Epidermal melanocyte (primary cell): ENCODE measurements around the gene GALR2.
"Not testable (repeated sequence)": the region's sequence is repeated elsewhere in the genome, so short reads cannot be mapped to it uniquely, and the experiment has no call there.

Experiments used
- DNase-seq: peaks from one replicate; pipeline ENCODE4 v3.0.0; 2011; ENCODE audit warnings: low spot score; ENCODE audit not compliant: insufficient read length

Gene GALR2, protein sequence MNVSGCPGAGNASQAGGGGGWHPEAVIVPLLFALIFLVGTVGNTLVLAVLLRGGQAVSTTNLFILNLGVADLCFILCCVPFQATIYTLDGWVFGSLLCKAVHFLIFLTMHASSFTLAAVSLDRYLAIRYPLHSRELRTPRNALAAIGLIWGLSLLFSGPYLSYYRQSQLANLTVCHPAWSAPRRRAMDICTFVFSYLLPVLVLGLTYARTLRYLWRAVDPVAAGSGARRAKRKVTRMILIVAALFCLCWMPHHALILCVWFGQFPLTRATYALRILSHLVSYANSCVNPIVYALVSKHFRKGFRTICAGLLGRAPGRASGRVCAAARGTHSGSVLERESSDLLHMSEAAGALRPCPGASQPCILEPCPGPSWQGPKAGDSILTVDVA

DNA sequence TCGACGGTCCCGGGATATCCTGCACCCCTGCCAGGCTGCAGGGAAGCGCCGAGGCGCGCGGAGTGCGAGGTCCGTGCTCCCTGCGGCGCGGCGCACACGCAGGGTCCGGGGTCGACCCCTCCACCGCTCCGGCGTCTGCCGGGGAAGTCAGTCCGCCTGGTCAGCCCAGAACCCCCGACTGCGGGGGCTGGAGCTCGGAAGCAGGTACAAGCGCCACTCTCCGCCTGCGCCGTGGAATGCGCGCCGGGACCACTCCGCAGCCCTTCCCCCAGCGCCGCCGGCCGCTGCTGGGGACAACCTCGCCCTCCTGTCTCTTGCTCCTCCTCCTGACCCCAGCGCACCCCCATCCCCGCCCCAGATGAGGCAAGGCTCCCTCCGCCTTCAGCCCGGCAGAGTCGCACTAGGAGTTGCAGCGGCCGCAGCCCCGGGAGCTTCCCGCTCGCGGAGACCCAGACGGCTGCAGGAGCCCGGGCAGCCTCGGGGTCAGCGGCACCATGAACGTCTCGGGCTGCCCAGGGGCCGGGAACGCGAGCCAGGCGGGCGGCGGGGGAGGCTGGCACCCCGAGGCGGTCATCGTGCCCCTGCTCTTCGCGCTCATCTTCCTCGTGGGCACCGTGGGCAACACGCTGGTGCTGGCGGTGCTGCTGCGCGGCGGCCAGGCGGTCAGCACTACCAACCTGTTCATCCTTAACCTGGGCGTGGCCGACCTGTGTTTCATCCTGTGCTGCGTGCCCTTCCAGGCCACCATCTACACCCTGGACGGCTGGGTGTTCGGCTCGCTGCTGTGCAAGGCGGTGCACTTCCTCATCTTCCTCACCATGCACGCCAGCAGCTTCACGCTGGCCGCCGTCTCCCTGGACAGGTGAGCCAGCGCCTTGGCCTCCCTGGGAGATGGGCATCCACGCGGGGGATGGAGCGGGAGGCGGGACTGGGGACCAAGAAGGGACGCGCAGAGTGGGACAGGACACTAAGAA, at the start of gene GALR2:
GALR2 (plus strand) TSS at position 392 of the 974 bp plus-strand sequence; CDS start at position 495, 103 bp downstream.
- no peak for DNase-seq

DNA sequence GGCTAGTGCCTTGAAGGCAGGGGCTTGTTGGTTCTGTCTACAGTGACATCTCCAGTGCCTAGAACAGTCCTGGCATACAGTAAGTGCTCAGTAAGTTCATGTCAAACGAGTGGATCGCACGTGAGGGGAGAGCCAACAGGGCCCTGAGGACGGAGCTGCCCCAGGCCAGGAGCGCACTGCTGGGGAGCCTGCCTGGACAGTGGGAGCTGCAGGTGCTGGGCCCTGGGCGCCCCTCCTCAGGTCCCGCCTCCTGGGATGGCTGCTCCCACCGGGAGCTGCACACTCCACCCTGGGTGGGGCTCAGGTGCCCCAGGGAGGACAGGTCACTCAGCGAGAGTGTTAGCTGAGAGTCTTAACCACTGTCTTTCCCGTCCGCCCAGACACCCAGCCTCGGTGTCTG, 49.3 kb upstream of the GALR2 start:
- DNase-seq, result no peak

DNA sequence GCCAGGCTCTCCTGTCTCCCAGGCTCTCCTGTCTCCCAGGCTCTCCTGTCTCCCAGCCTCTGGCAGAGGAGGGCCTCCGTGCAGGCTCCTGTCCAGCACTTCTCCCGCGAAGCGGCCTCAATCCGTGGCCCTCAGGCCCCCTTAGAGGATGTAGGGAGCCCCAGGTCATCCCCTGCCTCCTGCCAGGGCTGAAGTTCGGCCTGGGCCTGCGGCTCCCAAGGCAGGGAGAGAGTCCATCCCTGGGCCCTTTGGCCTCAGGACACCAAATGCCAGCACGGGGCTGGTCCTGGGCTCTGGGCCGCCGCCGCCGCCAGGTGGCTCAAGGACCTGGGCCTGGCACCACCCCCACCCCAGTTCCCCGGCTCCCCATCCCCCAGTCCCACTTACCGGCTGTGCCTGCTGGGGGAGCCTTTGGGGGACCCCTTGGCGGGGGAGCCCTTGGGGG, 47.8 kb upstream of the GALR2 start:
- DNase-seq, result no peak

DNA sequence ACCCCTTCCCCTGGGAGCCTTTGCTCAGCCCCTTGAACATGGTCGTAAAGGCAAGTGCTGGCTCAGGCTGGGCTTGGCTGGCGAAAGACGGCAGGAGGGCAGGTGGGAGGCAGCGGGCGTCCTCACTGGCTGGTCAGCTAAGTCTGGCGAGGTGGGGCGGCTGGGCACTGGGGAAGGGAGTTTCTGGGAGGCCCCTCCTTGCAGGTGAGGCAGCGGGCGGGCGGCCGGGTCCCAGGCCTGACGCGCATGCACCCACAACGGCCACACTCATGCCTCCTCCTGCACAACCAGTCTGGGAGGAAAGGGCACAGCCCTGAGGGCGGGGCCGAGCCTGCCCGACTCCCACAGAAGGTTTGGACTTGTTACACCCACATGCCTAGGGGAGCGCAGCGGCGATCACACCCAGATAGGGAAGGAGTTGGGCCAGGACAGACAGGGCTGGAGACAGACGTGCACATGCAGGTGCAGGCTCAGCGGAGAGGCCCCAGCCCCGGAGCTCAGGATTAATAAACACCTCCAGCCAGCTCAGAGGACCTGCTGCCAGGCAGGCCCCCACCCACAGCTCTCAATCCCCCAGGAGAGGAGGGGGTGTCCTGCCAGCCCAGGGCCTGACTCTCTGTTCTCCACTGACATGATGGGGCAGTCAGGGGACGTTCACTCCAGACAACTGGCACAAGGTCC, 47.3 kb upstream of the GALR2 start, which contains the start of gene EVPL:
EVPL (minus strand) TSS at position 148 of the 681 bp plus-strand sequence; CDS start at position 40, 108 bp downstream.
- no peak for DNase-seq

DNA sequence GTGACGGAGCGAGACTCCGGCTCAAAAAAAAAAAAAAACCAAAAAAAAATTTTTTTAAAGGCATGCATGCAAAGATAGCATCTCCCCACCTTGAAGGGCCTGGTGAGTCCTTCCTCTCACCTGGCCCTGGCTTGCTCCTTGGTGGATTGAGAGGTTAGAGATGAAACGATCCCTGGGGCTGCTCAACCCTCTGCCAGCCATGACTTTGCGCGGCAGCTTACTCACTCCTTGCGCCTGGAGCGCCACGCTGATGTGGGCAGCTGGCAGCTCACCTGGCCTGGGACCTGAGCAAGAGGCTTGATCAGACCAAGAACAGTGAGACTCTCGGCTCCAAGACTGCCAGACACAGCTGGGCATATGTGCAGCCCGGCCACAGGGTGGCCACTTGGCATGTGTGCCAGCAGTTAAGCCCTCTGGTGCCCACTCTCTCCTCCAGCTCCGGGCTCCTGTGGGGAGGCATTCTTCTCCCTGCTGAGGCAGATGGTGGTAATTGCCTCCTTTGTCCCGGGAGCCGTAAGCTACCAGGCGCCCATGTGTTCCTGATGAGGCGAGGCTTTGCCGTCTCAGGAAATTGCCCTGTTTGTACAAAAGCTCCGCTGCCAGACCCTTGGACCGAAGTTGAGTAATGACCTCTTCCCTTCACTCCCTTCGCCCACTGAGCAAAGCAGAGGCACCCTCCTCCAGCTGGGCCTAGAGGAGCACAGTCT, 42.4 kb upstream of the GALR2 start:
- no peak for DNase-seq

DNA sequence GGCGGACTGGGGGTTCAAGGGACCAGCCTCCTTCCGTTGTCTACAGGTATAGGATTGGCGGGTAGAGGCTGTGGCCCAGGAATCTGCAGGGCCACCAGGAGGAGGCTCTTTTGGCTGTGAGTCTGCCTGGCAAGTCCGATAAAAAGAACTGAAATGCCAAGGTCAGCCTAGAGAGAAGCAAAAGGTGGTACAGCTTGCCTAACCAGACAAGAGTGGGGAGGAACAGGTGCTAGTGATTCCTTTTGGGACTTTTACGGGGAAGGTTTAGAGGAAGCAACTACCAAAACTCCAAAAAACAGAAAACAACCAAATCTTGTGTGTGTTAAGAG, 41.8 kb upstream of the GALR2 start:
- no peak for DNase-seq

DNA sequence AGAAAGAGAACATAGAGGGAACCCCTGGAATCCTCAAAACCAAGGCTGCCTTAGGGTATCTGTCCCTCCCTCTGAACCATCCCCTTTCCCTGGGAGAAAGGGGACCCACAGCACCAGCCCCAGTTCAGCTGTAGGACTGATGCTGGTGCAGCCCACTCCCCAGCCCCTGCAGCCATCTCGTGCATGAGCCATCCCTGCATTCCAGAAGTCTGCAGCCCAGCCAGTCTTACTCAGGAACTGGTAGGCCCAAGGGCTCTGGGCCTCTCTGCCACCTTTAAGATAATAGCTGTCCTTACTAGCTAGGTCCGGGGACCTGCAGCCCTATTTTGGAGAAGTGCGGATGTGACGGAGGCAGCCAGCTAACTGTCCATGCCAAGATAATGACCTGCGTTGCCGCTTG, 41.4 kb upstream of the GALR2 start:
- no peak for DNase-seq

DNA sequence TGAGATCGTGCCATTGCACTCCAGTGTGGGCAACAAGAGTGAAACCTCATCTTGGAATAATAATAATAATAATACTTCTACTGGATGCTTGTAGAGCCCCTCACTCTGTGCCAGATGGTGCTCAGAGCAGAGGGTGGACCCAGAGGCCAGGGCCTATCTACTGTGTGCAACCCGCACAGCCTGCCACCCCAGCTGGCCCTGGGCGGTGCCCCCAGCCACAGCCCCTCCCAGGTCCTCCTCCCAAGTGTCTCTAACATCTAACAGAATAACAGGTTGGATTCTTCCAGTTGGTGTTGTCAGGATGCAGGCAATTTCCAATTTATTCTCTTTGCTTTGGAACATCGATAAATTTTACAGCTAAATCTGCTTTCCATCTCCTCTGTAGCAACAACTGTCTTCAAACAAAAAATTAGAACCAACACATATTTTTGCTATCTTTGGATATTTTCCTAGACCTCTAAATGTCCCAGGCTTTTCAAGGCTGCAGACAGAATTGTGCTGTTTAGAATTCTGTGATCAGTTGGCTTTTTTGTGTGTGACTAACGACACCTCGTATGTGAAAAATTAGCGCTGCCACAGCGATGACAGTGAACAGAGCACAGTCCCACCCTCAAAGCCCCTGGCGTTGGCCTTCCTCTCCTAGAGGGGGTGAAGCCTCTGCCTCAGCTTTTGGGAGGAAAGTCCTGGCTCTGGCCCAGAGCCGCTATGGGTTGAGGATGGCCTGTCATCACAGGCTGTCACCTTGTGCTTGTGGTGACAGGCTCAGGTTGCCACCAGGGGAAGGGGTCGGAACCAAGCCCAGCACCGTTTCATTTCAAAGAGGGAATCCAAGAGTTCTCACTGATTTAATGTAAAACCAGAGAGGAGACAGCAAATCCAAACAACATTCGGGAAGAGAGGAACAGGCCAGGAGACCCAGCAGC, 39.9 kb upstream of the GALR2 start:
- DNase-seq, result no peak

DNA sequence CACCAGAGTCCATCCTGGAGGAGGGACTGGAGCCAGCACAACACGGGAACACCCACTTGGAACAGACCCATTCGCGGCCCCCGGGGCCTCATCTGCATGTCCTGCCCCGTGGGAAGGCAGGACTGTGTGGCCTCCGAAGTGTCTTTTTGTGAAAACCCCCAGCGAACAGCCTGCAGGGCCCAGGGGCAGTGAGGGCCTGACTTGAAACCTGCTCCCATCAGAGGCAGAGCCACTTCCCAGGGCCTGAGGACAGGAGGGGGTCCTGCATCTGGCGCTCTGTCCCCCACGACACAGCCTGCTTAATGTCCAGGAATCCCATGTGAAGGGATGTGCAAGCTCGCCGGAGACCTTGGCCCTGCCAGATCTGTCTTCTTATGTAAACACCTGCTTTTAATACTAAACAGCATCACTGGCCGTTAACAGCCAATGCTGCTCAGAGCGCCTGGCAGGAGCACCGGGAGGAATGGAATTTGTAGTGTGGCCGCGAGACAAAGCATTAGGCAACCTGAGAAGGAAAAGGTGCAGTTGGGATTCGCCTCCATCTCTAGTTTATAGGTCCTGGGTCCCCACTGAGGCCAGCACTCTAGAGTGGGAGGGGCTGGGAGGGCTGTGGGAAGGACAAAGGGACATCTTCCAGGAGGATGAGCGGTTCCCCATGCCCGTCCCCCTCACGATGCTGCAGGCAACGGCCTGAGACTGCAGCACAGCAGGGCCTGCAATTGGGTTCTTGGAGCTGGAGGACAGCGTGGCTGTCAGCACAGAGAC, 37.9 kb upstream of the GALR2 start:
- no peak for DNase-seq

DNA sequence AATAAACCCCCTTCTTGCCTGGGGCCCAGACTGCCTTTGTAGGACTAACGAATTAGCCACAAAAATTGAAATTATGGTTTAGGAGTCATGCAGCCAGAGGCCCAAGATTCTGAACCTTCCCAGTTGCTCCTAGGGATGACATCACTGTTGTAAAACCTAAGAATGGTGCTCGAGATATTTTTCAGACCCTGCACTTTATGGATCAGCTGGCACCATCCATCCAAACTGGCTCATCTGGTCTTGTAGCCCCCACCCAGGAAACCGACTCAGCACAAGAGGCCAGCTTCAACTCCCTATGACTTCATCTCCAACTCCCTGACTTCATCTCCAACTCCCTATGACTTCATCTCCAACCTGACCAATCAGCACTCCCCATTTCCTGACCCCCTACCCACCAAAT, 36.5 kb upstream of the GALR2 start:
- no peak for DNase-seq

DNA sequence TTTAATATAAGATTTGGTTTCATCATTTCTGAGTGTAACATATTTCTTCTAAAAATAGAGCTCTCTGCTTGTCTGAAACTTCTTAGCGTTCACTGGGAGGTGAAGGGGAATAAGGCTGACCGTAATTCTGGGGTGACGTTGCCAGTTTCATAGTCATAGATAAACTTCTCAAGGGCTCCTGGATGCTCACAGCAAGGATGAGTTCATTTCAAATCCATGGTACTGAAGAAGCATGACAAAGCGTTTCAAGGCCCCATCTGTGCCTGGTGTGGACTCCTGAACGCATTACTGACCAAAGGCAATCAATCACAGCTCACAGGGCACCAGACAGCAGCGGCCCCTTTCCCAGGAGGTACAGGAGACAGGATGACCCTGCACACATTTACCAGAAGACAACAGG, 35.5 kb upstream of the GALR2 start:
- no peak for DNase-seq

DNA sequence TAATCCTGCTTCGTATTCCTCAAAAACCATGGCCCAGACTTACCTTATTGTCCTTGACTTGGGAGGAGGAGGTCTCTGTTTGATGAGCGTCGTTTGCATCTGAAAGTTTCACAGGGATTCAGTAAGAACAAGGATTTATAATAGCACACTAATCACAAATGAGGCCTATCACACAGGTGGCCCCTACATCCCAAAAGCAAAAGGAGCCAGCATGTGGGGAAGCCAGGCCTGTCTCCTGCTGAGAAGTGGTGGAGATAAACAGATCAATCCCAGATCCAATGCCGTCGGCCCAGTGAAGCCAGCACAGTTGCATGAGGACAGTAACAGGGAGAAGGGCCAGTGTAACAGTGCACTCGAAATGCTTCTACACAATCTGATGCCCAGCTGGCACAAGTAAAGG, 34.2 kb upstream of the GALR2 start:
- DNase-seq, result no peak

DNA sequence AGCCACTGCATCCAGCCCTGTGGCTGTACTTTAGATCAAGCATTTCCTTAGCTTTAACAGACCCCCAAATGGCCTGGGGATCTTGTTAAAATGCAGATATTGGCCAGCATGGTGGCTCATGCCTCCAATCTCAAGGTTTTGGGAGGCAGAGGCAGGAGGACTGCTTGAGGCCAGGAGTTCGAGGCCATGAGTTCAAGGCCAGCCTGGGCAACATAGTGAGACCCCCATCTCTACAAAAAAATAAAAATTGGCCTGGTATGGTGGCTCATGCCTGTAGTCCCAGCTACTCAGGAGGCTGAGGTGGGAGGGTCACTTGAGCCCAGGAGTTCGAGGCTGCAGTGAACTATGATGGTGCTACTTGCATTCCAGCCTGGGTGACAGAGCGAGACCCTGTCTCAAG, 31.7 kb upstream of the GALR2 start:
- DNase-seq, result not testable (repeated sequence)

DNA sequence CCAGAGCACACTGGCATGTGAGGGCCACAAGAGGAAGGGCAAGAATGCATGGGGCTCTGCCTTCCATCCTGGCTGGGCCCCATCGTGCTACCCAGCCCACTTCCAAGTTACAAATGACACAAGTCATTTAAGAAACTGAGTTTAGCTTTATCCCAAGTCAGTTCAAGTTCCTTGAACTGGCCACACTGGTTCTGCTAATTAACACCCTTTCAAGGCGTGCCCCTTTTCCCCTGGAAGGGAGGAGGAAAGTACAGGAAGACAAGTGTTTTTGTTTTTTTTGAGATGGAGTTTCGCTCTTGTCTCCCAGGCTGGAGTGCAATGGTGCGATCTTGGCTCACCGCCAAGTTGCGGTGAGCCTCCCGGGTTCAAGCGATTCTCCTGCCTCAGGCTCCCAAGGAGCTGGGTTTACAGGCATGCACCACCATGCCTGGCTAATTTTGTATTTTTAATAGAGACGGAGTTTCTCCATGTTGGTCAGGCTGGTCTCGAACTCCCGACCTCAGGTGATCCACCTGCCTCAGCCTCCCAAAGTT, 30.0 kb upstream of the GALR2 start:
- not testable (repeated sequence) for DNase-seq

DNA sequence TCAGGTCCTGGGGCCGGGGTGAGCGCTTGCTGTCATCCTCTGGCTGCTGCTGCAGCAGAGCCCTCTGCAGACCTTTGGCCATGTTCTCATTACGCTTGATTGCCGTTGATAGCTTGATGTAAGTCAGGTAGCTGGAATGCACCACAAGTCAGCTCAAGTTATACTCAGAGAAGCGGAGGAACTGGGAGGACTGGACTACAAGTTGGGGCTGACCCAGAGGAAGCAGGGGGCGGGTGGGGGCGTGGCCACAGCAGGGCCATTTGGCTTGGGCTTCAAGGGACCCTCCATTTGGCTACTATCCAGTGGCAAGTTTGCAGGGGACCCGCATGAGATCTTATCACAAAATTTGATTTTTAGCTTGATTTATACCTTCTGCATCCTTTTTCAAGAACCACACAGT, 28.5 kb upstream of the GALR2 start:
- DNase-seq, result no peak

DNA sequence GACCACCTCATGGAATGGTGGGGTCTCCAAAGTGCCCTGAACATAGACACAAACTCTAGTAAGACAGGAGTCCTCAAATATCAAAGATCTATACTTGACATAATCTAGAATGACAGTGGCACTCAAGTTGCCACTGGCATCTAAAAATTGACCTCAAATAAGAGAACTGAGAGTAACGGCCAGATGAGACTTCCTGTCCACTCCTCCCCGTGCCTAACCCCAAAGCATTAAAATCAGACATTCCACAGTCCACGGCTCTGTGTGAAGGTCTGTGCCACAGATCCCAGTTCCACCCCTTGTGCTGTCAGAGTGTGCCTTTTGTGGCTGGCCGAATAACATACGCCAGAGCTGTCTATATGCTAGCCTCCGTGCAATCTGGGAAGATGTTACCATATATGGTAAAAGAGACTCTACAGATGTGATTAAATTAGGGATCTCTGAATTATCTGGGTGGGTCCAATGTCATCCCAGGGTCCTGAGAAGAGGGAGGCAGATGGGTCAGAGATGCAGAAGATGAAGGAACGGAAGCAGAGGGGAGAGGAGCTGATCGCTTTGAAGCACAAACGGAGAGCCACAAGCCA, 26.5 kb upstream of the GALR2 start:
- no peak for DNase-seq

DNA sequence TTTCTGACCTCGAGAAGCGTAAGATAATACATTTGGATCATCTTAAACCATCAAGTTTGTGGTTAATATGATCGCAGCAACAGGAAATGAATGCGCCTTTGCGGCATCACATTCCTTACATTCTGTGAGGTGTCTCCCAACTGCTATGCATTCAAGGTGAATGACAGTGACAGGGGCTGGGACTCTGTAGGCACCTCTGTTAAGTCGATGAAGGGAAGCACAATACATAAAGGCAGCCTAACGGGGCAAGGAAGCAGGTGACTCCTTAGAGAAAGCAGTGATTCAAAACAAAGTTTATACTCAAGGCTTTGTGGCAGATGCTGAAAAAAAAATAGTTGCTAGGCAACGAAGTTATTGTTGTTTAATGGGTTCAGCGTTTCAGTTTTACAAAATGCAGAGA, 25.9 kb upstream of the GALR2 start:
- DNase-seq, result no peak

DNA sequence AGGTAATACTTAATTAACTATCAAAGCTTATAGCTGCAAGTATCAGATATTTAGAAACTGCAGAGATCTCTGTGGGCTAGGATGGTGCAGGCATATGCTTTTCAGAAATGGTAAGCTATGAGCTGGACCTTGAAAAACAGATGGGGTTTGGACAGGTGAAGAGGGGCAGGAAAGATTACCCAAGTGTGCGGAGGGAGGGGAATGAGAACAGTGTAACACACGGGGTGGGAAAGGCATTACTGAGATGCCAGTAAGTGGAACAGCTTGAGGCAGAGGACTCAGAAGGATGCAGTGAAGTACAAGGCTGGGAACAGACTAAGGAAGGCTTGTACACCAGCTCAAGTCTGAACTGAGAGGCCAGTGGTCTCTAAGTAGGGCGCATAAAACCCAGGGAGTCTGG, 25.3 kb upstream of the GALR2 start:
- DNase-seq, result no peak
